Mesothelial cell of epicardium (in vitro differentiated cells): Measurements from ENCODE around the gene RORB. TPM values are rescaled to one million over a fixed set of nuclear protein-coding genes. Genes with fewer than 3 reads are reported as not detected.

Experiments
- DNase-seq, 2 experiments: peaks; one replicate each; pipeline ENCODE4 v3.0.0; 2021; ENCODE audit warnings: low spot score in 2 of 2; ENCODE audit not compliant: unreplicated experiment in 2 of 2
- H3K27ac Mint-ChIP-seq: 2 replicates; pipeline ENCODE4 v1.8.0; 2021; ENCODE audit warnings: mixed read lengths
- H3K27me3 Mint-ChIP-seq: 2 replicates; pipeline ENCODE4 v1.8.0; 2021; ENCODE audit warnings: low read depth, mixed read lengths
- H3K36me3 Mint-ChIP-seq: 2 replicates; pipeline ENCODE4 v1.8.0; 2021; ENCODE audit warnings: mixed read lengths
- H3K4me1 Mint-ChIP-seq: 2 replicates; pipeline ENCODE4 v1.8.0; 2021; ENCODE audit warnings: mixed read lengths
- H3K4me3 Mint-ChIP-seq: 2 replicates; pipeline ENCODE4 v1.8.0; 2021; ENCODE audit warnings: mild to moderate bottlenecking, moderate library complexity, mixed read lengths
- H3K9me3 Mint-ChIP-seq: 2 replicates; pipeline ENCODE4 v1.8.0; 2021; ENCODE audit warnings: mixed read lengths
- total RNA-seq: library from RNA; stranded (reverse); gene quantifications from 3 replicates; pipeline ENCODE4 v1.2.1, GENCODE V29; 2021
- TF ChIP-seq, protein P1 (sequence below): fragments of 200-600 bp; sonication (generic); IDR thresholded peaks from one replicate; pipeline ENCODE4 v1.5.0; 2021; ENCODE audit warnings: antibody characterized with exemption; ENCODE audit not compliant: unreplicated experiment

Gene RORB
- total RNA-seq, 1 donor from 2014 or later: 0.38 TPM

DNA sequence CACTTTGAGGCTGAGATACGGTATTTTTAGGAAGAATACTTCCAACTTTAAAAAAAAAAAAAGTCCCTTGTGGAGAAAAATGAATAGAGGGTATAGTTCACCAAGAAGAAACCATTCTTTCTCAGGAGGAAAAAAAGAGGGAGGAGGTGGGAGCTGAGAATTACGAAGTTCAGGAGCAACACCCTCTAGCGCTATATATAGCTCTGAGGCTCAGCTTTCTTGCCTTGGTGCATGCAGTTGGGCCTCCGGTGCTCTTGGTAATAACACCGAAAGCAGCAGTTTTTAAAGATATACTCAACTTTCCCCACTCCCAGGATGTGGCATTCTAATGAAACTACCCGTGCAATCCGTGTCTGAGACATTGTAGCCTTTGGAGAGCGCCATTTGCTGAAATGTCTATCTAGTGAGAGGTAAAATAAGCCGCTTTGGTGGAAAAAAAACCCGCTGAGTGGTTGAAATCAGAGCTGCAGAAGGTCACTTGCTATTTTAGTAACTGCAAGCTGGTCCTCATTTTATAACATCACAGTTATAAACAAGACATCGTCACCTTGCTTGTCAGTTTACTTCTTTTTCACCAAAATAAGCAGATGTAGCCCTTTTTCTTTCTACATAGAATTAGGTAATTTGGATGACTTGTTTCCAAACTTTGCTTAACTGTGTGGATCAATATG lies 156.4 kb downstream of the RORB start:
- Mint-ChIP-seq H3K9me3 (no peaks in the 10 kb centered on the region), H3K27me3 (peaks cover 5% of the 10 kb centered on the region), H3K4me1 (no peaks in the 10 kb centered on the region), H3K4me3 (no peak overlapping the region), H3K27ac (no peak overlapping the region), H3K36me3 (no peaks in the 10 kb centered on the region)
- TF ChIP-seq, protein P1, sequence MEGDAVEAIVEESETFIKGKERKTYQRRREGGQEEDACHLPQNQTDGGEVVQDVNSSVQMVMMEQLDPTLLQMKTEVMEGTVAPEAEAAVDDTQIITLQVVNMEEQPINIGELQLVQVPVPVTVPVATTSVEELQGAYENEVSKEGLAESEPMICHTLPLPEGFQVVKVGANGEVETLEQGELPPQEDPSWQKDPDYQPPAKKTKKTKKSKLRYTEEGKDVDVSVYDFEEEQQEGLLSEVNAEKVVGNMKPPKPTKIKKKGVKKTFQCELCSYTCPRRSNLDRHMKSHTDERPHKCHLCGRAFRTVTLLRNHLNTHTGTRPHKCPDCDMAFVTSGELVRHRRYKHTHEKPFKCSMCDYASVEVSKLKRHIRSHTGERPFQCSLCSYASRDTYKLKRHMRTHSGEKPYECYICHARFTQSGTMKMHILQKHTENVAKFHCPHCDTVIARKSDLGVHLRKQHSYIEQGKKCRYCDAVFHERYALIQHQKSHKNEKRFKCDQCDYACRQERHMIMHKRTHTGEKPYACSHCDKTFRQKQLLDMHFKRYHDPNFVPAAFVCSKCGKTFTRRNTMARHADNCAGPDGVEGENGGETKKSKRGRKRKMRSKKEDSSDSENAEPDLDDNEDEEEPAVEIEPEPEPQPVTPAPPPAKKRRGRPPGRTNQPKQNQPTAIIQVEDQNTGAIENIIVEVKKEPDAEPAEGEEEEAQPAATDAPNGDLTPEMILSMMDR: no peak
- no peak for DNase-seq

DNA sequence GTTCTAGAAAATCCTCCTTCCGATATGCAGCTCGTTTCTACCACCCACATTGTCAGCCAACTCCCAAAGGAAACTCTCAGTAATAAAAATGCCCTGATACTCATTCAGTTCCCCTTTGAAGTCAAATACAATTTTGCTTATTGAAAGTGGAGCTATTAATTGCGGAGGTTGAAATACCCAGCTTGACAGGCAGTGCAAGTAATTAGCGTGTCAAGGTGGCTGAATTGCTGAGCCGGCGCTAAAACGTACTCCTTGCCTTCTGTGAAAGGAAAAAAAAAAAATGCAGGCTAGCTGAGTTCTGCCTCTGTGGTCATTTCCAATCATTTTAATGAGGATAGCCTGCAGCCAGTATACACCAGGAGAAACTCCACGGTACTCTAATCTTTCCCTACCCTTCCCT lies 165.5 kb downstream of the RORB start:
- Mint-ChIP-seq H3K4me1 (no peaks in the 10 kb centered on the region), H3K4me3 (no peak overlapping the region), H3K27me3 (peaks cover 1% of the 10 kb centered on the region), H3K36me3 (no peaks in the 10 kb centered on the region), H3K27ac (no peak overlapping the region), H3K9me3 (no peaks in the 10 kb centered on the region)
- TF ChIP-seq, protein P1: no peak
- DNase-seq: no peak

DNA sequence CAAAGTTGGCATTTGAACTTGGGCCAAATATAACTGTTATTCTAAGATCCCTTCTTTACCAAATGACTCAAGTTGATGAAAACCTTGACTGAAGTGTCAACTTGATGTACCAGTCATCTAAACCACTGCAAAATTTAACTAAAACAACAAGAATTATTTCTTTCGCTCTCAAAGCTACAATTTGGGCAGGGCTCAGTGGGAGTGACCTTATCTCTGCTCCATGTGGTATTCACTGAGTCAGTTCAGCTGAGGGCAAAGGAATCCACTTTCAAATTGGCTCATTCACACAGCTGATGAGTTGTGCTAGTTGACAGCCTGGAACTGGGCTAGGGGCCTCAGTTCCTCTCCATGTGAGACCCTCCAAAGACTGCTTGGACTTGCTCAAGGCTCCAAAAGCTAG lies 166.3 kb downstream of the RORB start:
- Mint-ChIP-seq H3K36me3 (no peaks in the 10 kb centered on the region), H3K4me1 (no peaks in the 10 kb centered on the region), H3K27me3 (no peaks in the 10 kb centered on the region), H3K9me3 (no peaks in the 10 kb centered on the region), H3K27ac (no peak overlapping the region), H3K4me3 (no peak overlapping the region)
- TF ChIP-seq, protein P1: no peak
- no peak for DNase-seq

DNA sequence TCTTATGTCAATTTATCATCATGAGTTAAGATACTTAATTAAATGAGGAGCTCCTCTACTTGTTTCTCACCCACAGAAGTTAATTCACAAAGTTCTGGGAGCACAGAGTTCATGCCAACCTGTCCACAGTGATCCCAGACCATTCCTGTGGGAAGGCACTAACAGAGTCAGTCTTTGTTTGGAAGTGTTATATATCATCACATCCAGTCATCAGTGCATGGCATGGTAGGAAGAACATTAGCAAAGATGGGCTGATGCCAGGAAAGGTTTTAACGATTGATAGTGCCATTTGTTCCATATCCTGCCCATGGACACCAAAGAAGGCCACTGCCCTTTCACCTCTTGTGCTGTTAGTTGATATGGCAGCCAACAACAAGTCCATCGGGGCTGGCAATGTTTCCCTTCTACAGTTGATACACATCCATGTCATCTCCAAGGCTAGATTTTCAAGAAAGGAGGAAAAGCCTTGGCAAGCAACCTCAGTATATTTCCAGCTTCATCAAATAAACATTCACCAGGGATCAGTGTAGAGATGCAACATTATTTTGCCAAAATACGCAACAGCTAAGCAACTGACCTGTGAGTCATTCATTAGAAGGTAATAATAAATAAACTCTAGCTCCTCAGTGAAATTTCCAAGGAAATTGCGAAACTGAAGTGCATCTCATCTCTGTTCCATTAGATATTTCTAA lies 169.6 kb downstream of the RORB start:
- peaks cover 4% of the 10 kb centered on the region for H3K4me1 Mint-ChIP-seq
- H3K4me3 Mint-ChIP-seq: no peak overlapping the region
- H3K27ac Mint-ChIP-seq: no peak overlapping the region
- no peaks in the 10 kb centered on the region for H3K9me3 Mint-ChIP-seq
- no peaks in the 10 kb centered on the region for H3K36me3 Mint-ChIP-seq
- H3K27me3 Mint-ChIP-seq: peaks cover 4% of the 10 kb centered on the region
- DNase-seq: no peak
- TF ChIP-seq, protein P1: no peak

DNA sequence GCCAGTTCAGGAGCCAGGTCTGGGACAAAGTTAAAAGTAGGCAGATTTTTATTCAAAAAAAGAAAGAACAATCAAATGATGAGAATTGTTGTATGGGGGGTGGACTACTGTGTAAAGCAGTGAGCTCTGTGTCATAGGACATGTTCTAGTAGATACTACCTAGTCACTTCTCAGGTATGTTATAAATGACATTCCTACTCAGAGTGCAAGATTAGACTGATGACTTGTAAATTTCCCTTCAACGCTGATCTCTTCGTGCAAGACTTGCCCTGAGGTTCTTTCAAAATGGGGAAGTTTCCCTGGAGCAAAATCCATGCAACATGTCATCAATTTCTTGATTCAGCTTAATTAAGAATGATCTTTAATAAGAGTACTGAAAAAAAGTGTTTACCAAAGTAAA lies 175.1 kb downstream of the RORB start:
- Mint-ChIP-seq H3K4me3 (no peak overlapping the region), H3K36me3 (no peaks in the 10 kb centered on the region), H3K27me3 (peaks cover 4% of the 10 kb centered on the region), H3K27ac (no peak overlapping the region), H3K4me1 (peaks cover 7% of the 10 kb centered on the region), H3K9me3 (no peaks in the 10 kb centered on the region)
- TF ChIP-seq, protein P1: no peak
- no peak for DNase-seq
